Activated CD8-positive, alpha-beta memory T cell treated with anti-CD3 and anti-CD28 coated beads, Interleukin-2, amount 50 U/mL, for 1 hour (primary cell): ENCODE results near the gene GCH1.
"Not testable (repeated sequence)": the region's sequence is repeated elsewhere in the genome, so short reads cannot be mapped to it uniquely, and the experiment has no call there.

Experiments used
- DNase-seq: peaks from one replicate; pipeline ENCODE4 v3.0.0-alpha.2; 2020; ENCODE audit errors: extremely low read depth

Gene GCH1

GRCh38 chr14:54902521-54903420, at the start of gene GCH1:
Gene GCH1, minus strand, starts transcription at chr14:54902826. Its CDS starts 163 bp downstream, at chr14:54902663.
- peak; percentile 37 for DNase-seq

- DNase-seq, result no peak
Measured at GRCh38 chr14:54947230-54947629, 44.6 kb upstream of the GCH1 start.

GRCh38 chr14:54946500-54946899, 43.9 kb upstream of the GCH1 start:
- no peak for DNase-seq

GRCh38 chr14:54944737-54945391, 42.2 kb upstream of the GCH1 start:
- no peak for DNase-seq

- no peak for DNase-seq
Measured at GRCh38 chr14:54942913-54943312, 40.3 kb upstream of the GCH1 start.

- DNase-seq, result no peak
Measured at GRCh38 chr14:54936816-54937215, 34.2 kb upstream of the GCH1 start.

- no peak for DNase-seq
Measured at GRCh38 chr14:54935958-54936357, 33.3 kb upstream of the GCH1 start.

GRCh38 chr14:54935100-54935499, 32.5 kb upstream of the GCH1 start:
- DNase-seq, result no peak

- DNase-seq, result no peak
Measured at GRCh38 chr14:54933006-54933405, 30.4 kb upstream of the GCH1 start.

- DNase-seq, result no peak
Measured at GRCh38 chr14:54931598-54932340, 29.1 kb upstream of the GCH1 start.

- no peak for DNase-seq
Measured at GRCh38 chr14:54931101-54931500, 28.5 kb upstream of the GCH1 start.

GRCh38 chr14:54929556-54929955, 26.9 kb upstream of the GCH1 start:
- DNase-seq, result no peak

- DNase-seq, result no peak
Measured at GRCh38 chr14:54928216-54928615, 25.6 kb upstream of the GCH1 start.

- no peak for DNase-seq
Measured at GRCh38 chr14:54927551-54927950, 24.9 kb upstream of the GCH1 start.

GRCh38 chr14:54926570-54926969, 23.9 kb upstream of the GCH1 start:
- DNase-seq, result not testable (repeated sequence)

- DNase-seq, result no peak
Measured at GRCh38 chr14:54922598-54922997, 20.0 kb upstream of the GCH1 start.

- no peak for DNase-seq
Measured at GRCh38 chr14:54920052-54920451, 17.4 kb upstream of the GCH1 start.

- DNase-seq, result no peak
Measured at GRCh38 chr14:54919330-54919729, 16.7 kb upstream of the GCH1 start.

GRCh38 chr14:54918427-54918826, 15.8 kb upstream of the GCH1 start:
- no peak for DNase-seq

- no peak for DNase-seq
Measured at GRCh38 chr14:54916101-54916500, 13.5 kb upstream of the GCH1 start.

GRCh38 chr14:54909817-54910558, 7.4 kb upstream of the GCH1 start:
- no peak for DNase-seq

GRCh38 chr14:54908973-54909372, 6.3 kb upstream of the GCH1 start:
- DNase-seq, result not testable (repeated sequence)
